ENCODE results near the gene ZNF280B. TPM values are rescaled to one million over a fixed set of nuclear protein-coding genes. Genes with fewer than 3 reads are reported as not detected.

The ZNF280B gene
- total and polyA plus RNA-seq, 9 of the 15 experiments (the other 6 are each of a cell fraction or from before 2014, with no cell fraction given): 7.7 to 29.9 (median 20.0) TPM

DNA sequence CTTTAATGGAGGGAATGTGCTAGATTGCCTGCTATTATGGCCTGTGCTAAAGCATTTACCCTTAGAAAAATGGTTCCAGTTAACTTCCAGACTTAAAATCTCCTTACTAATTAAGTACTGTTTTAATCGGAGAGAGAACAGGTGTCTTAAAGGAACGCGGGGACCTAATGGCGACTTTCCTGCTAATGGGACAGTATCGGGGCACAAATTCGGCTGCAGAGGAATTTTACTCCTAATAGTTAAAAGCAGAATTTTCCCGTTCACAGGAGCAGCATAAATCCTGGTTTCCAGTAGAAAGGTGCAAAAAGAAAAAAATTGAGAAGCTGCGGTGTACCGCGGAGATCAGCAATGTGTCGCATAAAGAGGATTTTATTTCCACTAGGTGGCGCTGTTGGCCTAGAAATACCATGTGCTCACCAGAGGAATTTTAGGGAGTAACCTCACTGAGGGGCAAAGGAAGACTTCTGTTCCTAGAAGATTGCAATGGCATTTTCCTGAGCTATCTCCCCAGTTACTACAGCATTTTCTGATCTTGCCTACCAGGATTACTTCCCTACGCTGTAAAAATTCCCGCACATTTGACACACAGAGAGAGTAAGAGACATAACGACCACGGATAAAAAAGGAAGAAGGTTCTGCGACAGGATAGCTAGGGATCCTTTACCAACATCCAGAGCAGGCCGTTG lies 44.5 kb downstream of the ZNF280B start (continued):
- TF ChIP-seq, protein P1, sequence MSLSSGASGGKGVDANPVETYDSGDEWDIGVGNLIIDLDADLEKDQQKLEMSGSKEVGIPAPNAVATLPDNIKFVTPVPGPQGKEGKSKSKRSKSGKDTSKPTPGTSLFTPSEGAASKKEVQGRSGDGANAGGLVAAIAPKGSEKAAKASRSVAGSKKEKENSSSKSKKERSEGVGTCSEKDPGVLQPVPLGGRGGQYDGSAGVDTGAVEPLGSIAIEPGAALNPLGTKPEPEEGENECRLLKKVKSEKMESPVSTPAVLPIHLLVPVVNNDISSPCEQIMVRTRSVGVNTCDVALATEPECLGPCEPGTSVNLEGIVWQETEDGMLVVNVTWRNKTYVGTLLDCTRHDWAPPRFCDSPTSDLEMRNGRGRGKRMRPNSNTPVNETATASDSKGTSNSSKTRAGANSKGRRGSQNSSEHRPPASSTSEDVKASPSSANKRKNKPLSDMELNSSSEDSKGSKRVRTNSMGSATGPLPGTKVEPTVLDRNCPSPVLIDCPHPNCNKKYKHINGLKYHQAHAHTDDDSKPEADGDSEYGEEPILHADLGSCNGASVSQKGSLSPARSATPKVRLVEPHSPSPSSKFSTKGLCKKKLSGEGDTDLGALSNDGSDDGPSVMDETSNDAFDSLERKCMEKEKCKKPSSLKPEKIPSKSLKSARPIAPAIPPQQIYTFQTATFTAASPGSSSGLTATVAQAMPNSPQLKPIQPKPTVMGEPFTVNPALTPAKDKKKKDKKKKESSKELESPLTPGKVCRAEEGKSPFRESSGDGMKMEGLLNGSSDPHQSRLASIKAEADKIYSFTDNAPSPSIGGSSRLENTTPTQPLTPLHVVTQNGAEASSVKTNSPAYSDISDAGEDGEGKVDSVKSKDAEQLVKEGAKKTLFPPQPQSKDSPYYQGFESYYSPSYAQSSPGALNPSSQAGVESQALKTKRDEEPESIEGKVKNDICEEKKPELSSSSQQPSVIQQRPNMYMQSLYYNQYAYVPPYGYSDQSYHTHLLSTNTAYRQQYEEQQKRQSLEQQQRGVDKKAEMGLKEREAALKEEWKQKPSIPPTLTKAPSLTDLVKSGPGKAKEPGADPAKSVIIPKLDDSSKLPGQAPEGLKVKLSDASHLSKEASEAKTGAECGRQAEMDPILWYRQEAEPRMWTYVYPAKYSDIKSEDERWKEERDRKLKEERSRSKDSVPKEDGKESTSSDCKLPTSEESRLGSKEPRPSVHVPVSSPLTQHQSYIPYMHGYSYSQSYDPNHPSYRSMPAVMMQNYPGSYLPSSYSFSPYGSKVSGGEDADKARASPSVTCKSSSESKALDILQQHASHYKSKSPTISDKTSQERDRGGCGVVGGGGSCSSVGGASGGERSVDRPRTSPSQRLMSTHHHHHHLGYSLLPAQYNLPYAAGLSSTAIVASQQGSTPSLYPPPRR (CRISPR knock-in tag; IDR thresholded peaks at IDR 0.05; ENCODE audit: borderline replicate concordance): peak; percentile 83; the same call in 1 of the 2 replicates
- no peak for TF ChIP-seq SAFB2 (IDR thresholded peaks at IDR 0.05; ENCODE audit: borderline replicate concordance, low read depth, low read length, severe bottlenecking)
- peak; percentile 82 for TF ChIP-seq JUND (IDR thresholded peaks at IDR 0.05; ENCODE audit: borderline replicate concordance, low read depth, low read length)
- no peak for TF ChIP-seq JUND (tag; IDR thresholded peaks at IDR 0.05; ENCODE audit: borderline replicate concordance, low read depth, low read length)
- peak; percentile 55; the same call in 1 of the 2 replicates for TF ChIP-seq GABPB1 (CRISPR knock-in tag; IDR thresholded peaks at IDR 0.05)
- no peak for TF ChIP-seq CBFA2T3 (IDR thresholded peaks at IDR 0.05)
- TF ChIP-seq TBP (optimal IDR thresholded peaks at IDR 0.05; ENCODE audit: low read depth, low read length): peak; percentile 15
- peak; percentile 54; the same call in 1 of the 2 replicates for TF ChIP-seq HSF4 (CRISPR knock-in tag; IDR thresholded peaks at IDR 0.05; ENCODE audit: borderline replicate concordance)
- no peak for TF ChIP-seq ZNF217 (CRISPR knock-in tag; IDR thresholded peaks at IDR 0.05)
- TF ChIP-seq SRF (CRISPR knock-in tag; IDR thresholded peaks at IDR 0.05): peak in 1 of 2 experiments; percentile 67; a peak in 2 of 4 replicates
- TF ChIP-seq ZNF197 (CRISPR knock-in tag; IDR thresholded peaks at IDR 0.05; ENCODE audit: low read depth): no peak
- peak; percentile 57; the same call in 1 of the 2 replicates for TF ChIP-seq ZNF263 (CRISPR knock-in tag; IDR thresholded peaks at IDR 0.05; ENCODE audit: borderline replicate concordance)
- peak; percentile 42; the same call in 1 of the 2 replicates for TF ChIP-seq CBFB (CRISPR knock-in tag; IDR thresholded peaks at IDR 0.05)
- TF ChIP-seq, protein P2, sequence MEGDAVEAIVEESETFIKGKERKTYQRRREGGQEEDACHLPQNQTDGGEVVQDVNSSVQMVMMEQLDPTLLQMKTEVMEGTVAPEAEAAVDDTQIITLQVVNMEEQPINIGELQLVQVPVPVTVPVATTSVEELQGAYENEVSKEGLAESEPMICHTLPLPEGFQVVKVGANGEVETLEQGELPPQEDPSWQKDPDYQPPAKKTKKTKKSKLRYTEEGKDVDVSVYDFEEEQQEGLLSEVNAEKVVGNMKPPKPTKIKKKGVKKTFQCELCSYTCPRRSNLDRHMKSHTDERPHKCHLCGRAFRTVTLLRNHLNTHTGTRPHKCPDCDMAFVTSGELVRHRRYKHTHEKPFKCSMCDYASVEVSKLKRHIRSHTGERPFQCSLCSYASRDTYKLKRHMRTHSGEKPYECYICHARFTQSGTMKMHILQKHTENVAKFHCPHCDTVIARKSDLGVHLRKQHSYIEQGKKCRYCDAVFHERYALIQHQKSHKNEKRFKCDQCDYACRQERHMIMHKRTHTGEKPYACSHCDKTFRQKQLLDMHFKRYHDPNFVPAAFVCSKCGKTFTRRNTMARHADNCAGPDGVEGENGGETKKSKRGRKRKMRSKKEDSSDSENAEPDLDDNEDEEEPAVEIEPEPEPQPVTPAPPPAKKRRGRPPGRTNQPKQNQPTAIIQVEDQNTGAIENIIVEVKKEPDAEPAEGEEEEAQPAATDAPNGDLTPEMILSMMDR (IDR thresholded peaks at IDR 0.05 in 2 of 3, conservative IDR thresholded peaks at IDR 0.05 in 1 of 3; ENCODE audit: insufficient read depth in 2 of 3, low read depth in 1 of 3, low read length in 3 of 3): peak in 2 of 3 experiments; percentile 100; a peak in 4 of 6 replicates
- TF ChIP-seq STAG1 (CRISPR knock-in tag; IDR thresholded peaks at IDR 0.05; ENCODE audit: borderline replicate concordance): peak; percentile 89; the same call in 1 of the 2 replicates
- no peak for TF ChIP-seq BCOR (IDR thresholded peaks at IDR 0.05)
- TF ChIP-seq DDX20 (tag; IDR thresholded peaks at IDR 0.05; ENCODE audit: low read depth): no peak
- TF ChIP-seq MBD2 (IDR thresholded peaks at IDR 0.05; ENCODE audit: borderline replicate concordance, low read depth): peak; percentile 17; the same call in 1 of the 2 replicates
- peak; percentile 53; the same call in 1 of the 2 replicates for TF ChIP-seq CREM (IDR thresholded peaks at IDR 0.05; ENCODE audit: low read depth)
- TF ChIP-seq JUN (IDR thresholded peaks at IDR 0.05; ENCODE audit: borderline replicate concordance, low read depth, low read length): peak; percentile 76; the same call in 1 of the 2 replicates
- no peak for TF ChIP-seq JUN (CRISPR knock-in tag; IDR thresholded peaks at IDR 0.05; ENCODE audit: borderline replicate concordance)

Measured in K562 (cell line).